Endothelial cell of umbilical vein (primary cell): ENCODE results near the gene RRP36. TPM values are rescaled to one million over a fixed set of nuclear protein-coding genes. Genes with fewer than 3 reads are reported as not detected.

ENCODE experiments used
- BruUV-seq: library from RNA; stranded (reverse); fragments of 400-500 nt; replicated peaks from 2 replicates; lab custom pipeline; 2021; lab: Mats Ljungman, UMichigan
- CTCF ChIA-PET: fragments of 300-600, 350-600 bp; sonication (Branson Sonifier 250); formaldehyde crosslinking; loops from one replicate; lab custom pipeline; 2021; ENCODE audit warnings: antibody characterized with exemption, inconsistent platforms; lab: Charles Lee
- POLR2A ChIA-PET: fragments of 300-600, 350-600 bp; sonication (Branson Sonifier 250); formaldehyde crosslinking; loops from one replicate; lab custom pipeline; 2021; ENCODE audit warnings: antibody characterized with exemption, inconsistent platforms; lab: Charles Lee
- DNase-seq: peaks from one replicate; pipeline ENCODE4 v3.0.0-alpha.2; 2011; ENCODE audit warnings: low read depth, low spot score
- FAIRE-seq: peaks from 2 replicates; lab custom pipeline; 2011; peaks lifted over from hg19 to GRCh38; lab: Jason Lieb, UNC
- H2AFZ ChIP-seq: 2 replicates; pipeline ENCODE4 v1.6.0; 2012; ENCODE audit warnings: low read depth, low read length, control low read depth, inconsistent platforms
- H3K27ac ChIP-seq: 2 replicates; pipeline ENCODE4 v1.5.1; 2011; ENCODE audit warnings: low read depth, mild to moderate bottlenecking, control low read depth, low read length, moderate library complexity; ENCODE audit not compliant: insufficient read depth
- H3K27me3 ChIP-seq, 2 experiments: 2 replicates each; pipeline versions ENCODE4 v1.6.0 to v1.6.1; 2011; ENCODE audit warnings: low read length in 2 of 2, mixed read lengths in 1 of 2; ENCODE audit not compliant: control insufficient read depth in 2 of 2, insufficient read depth in 2 of 2
- H3K36me3 ChIP-seq, 2 experiments: 2 replicates in 1 of 2; 3 replicates in 1 of 2; pipeline ENCODE4 v1.5.1; 2011; ENCODE audit warnings: low read length in 2 of 2, mild to moderate bottlenecking in 1 of 2, moderate library complexity in 1 of 2; ENCODE audit not compliant: control insufficient read depth in 2 of 2, insufficient read depth in 2 of 2; ENCODE audit errors: extremely low read depth in 1 of 2
- H3K4me1 ChIP-seq: 3 replicates; pipeline ENCODE4 v1.5.1; 2011; ENCODE audit warnings: mild to moderate bottlenecking, low read length; ENCODE audit not compliant: control insufficient read depth, insufficient read depth; ENCODE audit errors: extremely low read depth
- H3K4me2 ChIP-seq: 2 replicates; pipeline ENCODE4 v1.6.1; 2011; ENCODE audit warnings: low read length, control low read depth, mixed read lengths; ENCODE audit not compliant: insufficient read depth
- H3K4me3 ChIP-seq, 3 experiments: fragments of 200-600 bp in 1 of 3; sonication (generic), shearing (Covaris generic) in 1 of 3; replicated peaks in 1 of 3; 2 replicates each; pipeline ENCODE4 v1.5.1; 2011 to 2016; ENCODE audit warnings: control low read depth in 3 of 3, low read length in 3 of 3, mild to moderate bottlenecking in 2 of 3, inconsistent platforms in 1 of 3, low read depth in 1 of 3, moderate library complexity in 1 of 3; ENCODE audit not compliant: insufficient read depth in 1 of 3
- H3K79me2 ChIP-seq: 2 replicates; pipeline ENCODE4 v1.6.0; 2012; ENCODE audit warnings: low read length, inconsistent platforms; ENCODE audit not compliant: control insufficient read depth, insufficient read depth
- H3K9ac ChIP-seq: replicated peaks from 2 replicates; pipeline ENCODE3; 2011; ENCODE audit warnings: low read length, control low read depth; ENCODE audit not compliant: insufficient read depth; ENCODE audit errors: extremely low read depth
- H3K9me1 ChIP-seq: replicated peaks from 3 replicates; pipeline ENCODE4 v1.6.0; 2011; ENCODE audit warnings: mild to moderate bottlenecking, low read length; ENCODE audit not compliant: control insufficient read depth, insufficient read depth; ENCODE audit errors: extremely low read depth
- H3K9me3 ChIP-seq: replicated peaks from 2 replicates; pipeline ENCODE4 v1.5.1; 2012; ENCODE audit warnings: low read length, inconsistent platforms; ENCODE audit not compliant: control insufficient read depth, insufficient read depth
- H4K20me1 ChIP-seq: replicated peaks from 2 replicates; pipeline ENCODE3; 2011; ENCODE audit warnings: mild to moderate bottlenecking, low read length; ENCODE audit not compliant: control insufficient read depth, insufficient read depth; ENCODE audit errors: extremely low read depth
- CTCF ChIP-seq, 2 donors: IDR thresholded peaks; 1 replicate in 1 of 2; 2 replicates in 1 of 2; pipeline ENCODE4 v1.5.1; 2011; ENCODE audit warnings: low read length in 2 of 2, mild to moderate bottlenecking in 2 of 2, moderate library complexity in 2 of 2, control low read depth in 1 of 2, inconsistent platforms in 1 of 2, low read depth in 1 of 2; ENCODE audit not compliant: insufficient read depth in 1 of 2; ENCODE audit errors: extremely low read depth in 1 of 2
- EZH2 ChIP-seq: IDR thresholded peaks from 2 replicates; pipeline ENCODE4 v1.6.1; 2012; ENCODE audit warnings: borderline replicate concordance, low read depth, mild to moderate bottlenecking, moderate library complexity, low read length, inconsistent platforms; ENCODE audit not compliant: severe bottlenecking
- FOS ChIP-seq: IDR thresholded peaks from 2 replicates; pipeline ENCODE4 v1.6.1; 2011; ENCODE audit warnings: mild to moderate bottlenecking, low read length, moderate library complexity, borderline replicate concordance; ENCODE audit not compliant: insufficient read depth
- GATA2 ChIP-seq: IDR thresholded peaks from 2 replicates; pipeline ENCODE4 v1.7.0; 2011; ENCODE audit warnings: low read depth, mild to moderate bottlenecking, moderate library complexity, mixed read lengths, low read length; ENCODE audit not compliant: insufficient read length, insufficient read depth
- JUN ChIP-seq: IDR thresholded peaks from 2 replicates; pipeline ENCODE4 v1.6.1; 2011; ENCODE audit warnings: borderline replicate concordance, low read depth; ENCODE audit not compliant: insufficient read length, insufficient read depth
- MAX ChIP-seq: IDR thresholded peaks from 2 replicates; pipeline ENCODE4 v1.6.1; 2011; ENCODE audit not compliant: insufficient read depth, insufficient read length
- MYC ChIP-seq: IDR thresholded peaks from one replicate; pipeline ENCODE4 v1.6.1; 2011; ENCODE audit warnings: mild to moderate bottlenecking, low read depth, low read length
- POLR2A ChIP-seq: IDR thresholded peaks from 2 replicates; pipeline ENCODE4 v1.6.1; 2012; ENCODE audit warnings: low read depth, mild to moderate bottlenecking, control low read depth, low read length
- POLR2AphosphoS5 ChIP-seq: IDR thresholded peaks from 2 replicates; pipeline ENCODE4 v1.6.1; 2012; ENCODE audit warnings: low read depth, mild to moderate bottlenecking, control low read depth, low read length, moderate library complexity; ENCODE audit not compliant: insufficient read depth
- dilution Hi-C: fragments of 300-500 bp; cut with MboI; formaldehyde crosslinking; loops from one replicate; pipeline ENCODE4 v1.15.0; 2019; ENCODE audit warnings: low sequenced_read_pairs; ENCODE audit not compliant: extremely low pct_ligation_motif_present
- intact Hi-C: fragments of 100-400 bp; cut with micrococcal nuclease; formaldehyde crosslinking; loops from one replicate; pipeline ENCODE4 v1.10.0; 2022
- polyA plus RNA-seq, 4 experiments: library from polyadenylated mRNA; depleted of rRNA in 3 of 4; stranded (reverse) in 3 of 4; unstranded in 1 of 4; fragments of >200 nt; gene quantifications; 2 replicates each; pipeline versions ENCODE4 v1.2.1 to v1.2.3, GENCODE V29; 2011 to 2012; ENCODE audit warnings: missing spikeins in 1 of 4
- total RNA-seq: library from RNA; stranded (reverse); gene quantifications from 2 replicates; pipeline ENCODE4 v1.2.3, GENCODE V29; 2021

Gene RRP36
- total and polyA plus RNA-seq, 2 donors (not counting 3 experiments of a cell fraction or from before 2014, with no cell fraction given), result 40.2 to 103 TPM

- no peaks in the 10 kb centered on the region for H3K79me2 ChIP-seq
- no peaks in the 10 kb centered on the region for H3K4me1 ChIP-seq
- H3K27ac ChIP-seq, result no peak overlapping the region
- CTCF ChIA-PET, result interaction anchor here (1.4 to 2.1 kb wide), 2 partner anchors 10 to 112 kb away, joined by 3 to 11 read pairs; partner anchors contain the start of gene RRP36
- no peak for DNase-seq
- POLR2A ChIA-PET, result no interaction called here
- H4K20me1 ChIP-seq, result no peaks in the 10 kb centered on the region
- dilution Hi-C loops, result no loop called here
- H3K9me3 ChIP-seq, result no peaks in the 10 kb centered on the region
- no TSS peak for BruUV-seq
- TF ChIP-seq MYC, result no peak
- TF ChIP-seq EZH2, result no peak
- no peak for TF ChIP-seq MAX
- TF ChIP-seq POLR2A, result no peak
- TF ChIP-seq JUN, result no peak
- TF ChIP-seq FOS, result no peak
- TF ChIP-seq CTCF (IDR thresholded peaks at IDR 0.05; ENCODE audit: extremely low read depth in 1 of 2, insufficient read depth in 1 of 2, low read depth in 1 of 2, low read length in 2 of 2), result no peak
- TF ChIP-seq GATA2, result no peak
- no peak for TF ChIP-seq POLR2AphosphoS5
- peaks cover 8 to 34% of the 10 kb centered on the region in 2 experiments for H3K36me3 ChIP-seq
- intact Hi-C loops, result no loop called here
- no peak for FAIRE-seq
- no peaks in the 10 kb centered on the region for H3K27me3 ChIP-seq
- H3K4me3 ChIP-seq, result no peak overlapping the region
- no peak overlapping the region for H3K4me2 ChIP-seq
- H3K9ac ChIP-seq, result no peak overlapping the region
- H2AFZ ChIP-seq, result no peak overlapping the region
- H3K9me1 ChIP-seq, result no peaks in the 10 kb centered on the region
Observed at GRCh38 chr6:43032326-43032725, 10.9 kb downstream of the RRP36 start.
